8988T (cell line): ENCODE results near the gene WSB1.

Experiments used
- DNase-seq: peaks from one replicate; pipeline ENCODE4 v3.0.0; 2011

The WSB1 gene

GRCh38 chr17:27362909-27363308, 69.0 kb downstream of the WSB1 start:
- DNase-seq: no peak

- DNase-seq: no peak
Observed at GRCh38 chr17:27363326-27363725, 69.4 kb downstream of the WSB1 start.
